Measurements from ENCODE around the gene CCKAR. TPM values are rescaled to one million over a fixed set of nuclear protein-coding genes. Genes with fewer than 3 reads are reported as not detected.

CCKAR gene
- total and polyA plus RNA-seq, 2 experiments from 2014 or later: not detected

- Histone ChIP-seq H3K27me3 (replicated peaks; ENCODE audit: insufficient read depth) (no peaks in the 10 kb centered on the region), H3F3A (ENCODE audit: insufficient read depth) (no peaks in the 10 kb centered on the region), H3K36me3 (ENCODE audit: low read depth) (no peaks in the 10 kb centered on the region), H3K9ac (no peak overlapping the region), H3K27ac (no peak overlapping the region), H3K4me1 (ENCODE audit: insufficient read depth) (no peaks in the 10 kb centered on the region), H3K4me2 (ENCODE audit: unreplicated experiment) (no peak overlapping the region), H2AFZ (no peak overlapping the region), H4K20me1 (ENCODE audit: insufficient read depth) (no peaks in the 10 kb centered on the region), H3K79me2 (ENCODE audit: insufficient read depth) (no peaks in the 10 kb centered on the region), H3K9me3 (ENCODE audit: low read depth) (no peaks in the 10 kb centered on the region), H3K4me3 (no peak overlapping the region), H3K9me2 (ENCODE audit: insufficient read depth) (no peaks in the 10 kb centered on the region)
- WGBS, 2 experiments (ENCODE audit: low coverage in 1 of 2, low lambda C conversion rate in 2 of 2, missing lambda C conversion rate in 2 of 2): 74 to 77% methylated on average over 15 of the region's 15 CpGs
- DNase-seq: no peak
- no peak for TF ChIP-seq EZH2phosphoT487 (IDR thresholded peaks at IDR 0.05; ENCODE audit: insufficient read depth, low read depth)
- no peak for TF ChIP-seq EZH2 (IDR thresholded peaks at IDR 0.05; ENCODE audit: insufficient read depth, poor library complexity, severe bottlenecking)
- in situ Hi-C loops (cut with MboI): loop anchor here (25.0 kb wide), 1 partner anchor 559 kb away; no protein-coding TSS in a partner anchor
Observed at GRCh38 chr4:26452565-26453531, 37.4 kb downstream of the CCKAR start.

GRCh38 chr4:26451597-26451996, 38.7 kb downstream of the CCKAR start:
- Histone ChIP-seq H3K27ac (no peak overlapping the region), H3K9ac (no peak overlapping the region), H3K9me2 (ENCODE audit: insufficient read depth) (no peaks in the 10 kb centered on the region), H3K9me3 (ENCODE audit: low read depth) (no peaks in the 10 kb centered on the region), H3K36me3 (ENCODE audit: low read depth) (no peaks in the 10 kb centered on the region), H3F3A (ENCODE audit: insufficient read depth) (no peaks in the 10 kb centered on the region), H3K27me3 (replicated peaks; ENCODE audit: insufficient read depth) (no peaks in the 10 kb centered on the region), H2AFZ (no peak overlapping the region), H4K20me1 (ENCODE audit: insufficient read depth) (no peaks in the 10 kb centered on the region), H3K79me2 (ENCODE audit: insufficient read depth) (no peaks in the 10 kb centered on the region), H3K4me1 (ENCODE audit: insufficient read depth) (no peaks in the 10 kb centered on the region), H3K4me2 (ENCODE audit: unreplicated experiment) (no peak overlapping the region), H3K4me3 (no peak overlapping the region)
- DNase-seq: no peak
- TF ChIP-seq EZH2 (IDR thresholded peaks at IDR 0.05; ENCODE audit: insufficient read depth, poor library complexity, severe bottlenecking) (no peak), EZH2phosphoT487 (IDR thresholded peaks at IDR 0.05; ENCODE audit: insufficient read depth, low read depth) (no peak)
- 51 to 63% methylated on average over 3 of the region's 3 CpGs for WGBS, 2 experiments (ENCODE audit: low coverage in 1 of 2, low lambda C conversion rate in 2 of 2, missing lambda C conversion rate in 2 of 2)
- in situ Hi-C loops (cut with MboI): loop anchor here (25.0 kb wide), 1 partner anchor 561 kb away; no protein-coding TSS in a partner anchor

- 30 to 35% methylated on average over 5 of the region's 5 CpGs for WGBS, 2 experiments (ENCODE audit: low coverage in 1 of 2, low lambda C conversion rate in 2 of 2, missing lambda C conversion rate in 2 of 2)
- H3K27me3 ChIP-seq (replicated peaks; ENCODE audit: insufficient read depth): no peaks in the 10 kb centered on the region
- no peak for DNase-seq
- no peak for TF ChIP-seq EZH2phosphoT487 (IDR thresholded peaks at IDR 0.05; ENCODE audit: insufficient read depth, low read depth)
- H3K27ac ChIP-seq: no peak overlapping the region
- H3K36me3 ChIP-seq (ENCODE audit: low read depth): no peaks in the 10 kb centered on the region
- no peak overlapping the region for H3K9ac ChIP-seq
- in situ Hi-C loops (cut with MboI): loop anchor here (25.0 kb wide), 1 partner anchor 562 kb away; no protein-coding TSS in a partner anchor
- H3K9me3 ChIP-seq (ENCODE audit: low read depth): no peaks in the 10 kb centered on the region
- no peak overlapping the region for H3K4me3 ChIP-seq
- H3K4me2 ChIP-seq (ENCODE audit: unreplicated experiment): no peak overlapping the region
- H4K20me1 ChIP-seq (ENCODE audit: insufficient read depth): no peaks in the 10 kb centered on the region
- H2AFZ ChIP-seq: no peak overlapping the region
- H3F3A ChIP-seq (ENCODE audit: insufficient read depth): no peaks in the 10 kb centered on the region
- H3K4me1 ChIP-seq (ENCODE audit: insufficient read depth): no peaks in the 10 kb centered on the region
- no peaks in the 10 kb centered on the region for H3K79me2 ChIP-seq (ENCODE audit: insufficient read depth)
- H3K9me2 ChIP-seq (ENCODE audit: insufficient read depth): no peaks in the 10 kb centered on the region
Observed at GRCh38 chr4:26450418-26450817, 39.9 kb downstream of the CCKAR start.

- Histone ChIP-seq H3K27me3 (replicated peaks; ENCODE audit: insufficient read depth) (no peaks in the 10 kb centered on the region), H3K27ac (no peak overlapping the region), H3K4me3 (no peak overlapping the region), H3K9me2 (ENCODE audit: insufficient read depth) (no peaks in the 10 kb centered on the region), H3F3A (ENCODE audit: insufficient read depth) (no peaks in the 10 kb centered on the region), H3K9ac (no peak overlapping the region), H4K20me1 (ENCODE audit: insufficient read depth) (no peaks in the 10 kb centered on the region), H3K36me3 (ENCODE audit: low read depth) (no peaks in the 10 kb centered on the region), H3K4me2 (ENCODE audit: unreplicated experiment) (no peak overlapping the region), H3K9me3 (ENCODE audit: low read depth) (no peaks in the 10 kb centered on the region), H3K4me1 (ENCODE audit: insufficient read depth) (no peaks in the 10 kb centered on the region), H2AFZ (no peak overlapping the region), H3K79me2 (ENCODE audit: insufficient read depth) (no peaks in the 10 kb centered on the region)
- no peak for DNase-seq
- no peak for TF ChIP-seq EZH2 (IDR thresholded peaks at IDR 0.05; ENCODE audit: insufficient read depth, poor library complexity, severe bottlenecking)
- TF ChIP-seq EZH2phosphoT487 (IDR thresholded peaks at IDR 0.05; ENCODE audit: insufficient read depth, low read depth): no peak
- in situ Hi-C loops (cut with MboI): no loop called here
- WGBS, 2 experiments (ENCODE audit: low coverage in 1 of 2, low lambda C conversion rate in 2 of 2, missing lambda C conversion rate in 2 of 2): 91 to 95% methylated on average over 8 of the region's 8 CpGs
Observed at GRCh38 chr4:26447378-26447777, 42.9 kb downstream of the CCKAR start.

Data from GM23248 (cell line).